A673 (cell line): ENCODE measurements around the gene BID. TPM values are rescaled to one million over a fixed set of nuclear protein-coding genes. Genes with fewer than 3 reads are reported as not detected.
"Not testable (repeated sequence)": the region's sequence is repeated elsewhere in the genome, so short reads cannot be mapped to it uniquely, and the experiment has no call there.

ENCODE experiments used
- BruUV-seq: library from RNA; stranded (reverse); fragments of 400-500 nt; replicated peaks from 2 replicates; lab custom pipeline; 2021; lab: Mats Ljungman, UMichigan
- CTCF ChIA-PET: fragments of 300-600 bp; sonication (Branson Sonifier 250); formaldehyde crosslinking; loops from one replicate; lab custom pipeline; 2022; ENCODE audit warnings: antibody characterized with exemption; lab: Charles Lee
- POLR2A ChIA-PET: fragments of 300-600 bp; sonication (Branson Sonifier 250); formaldehyde crosslinking; loops from one replicate; lab custom pipeline; 2022; ENCODE audit warnings: antibody characterized with exemption; ENCODE audit not compliant: low non-redundant PET; lab: Charles Lee
- DNase-seq: peaks from one replicate; pipeline ENCODE4 v3.0.0-alpha.2; 2015; ENCODE audit warnings: low spot score
- H3K27ac ChIP-seq: fragments of 200-600 bp; sonication (generic); 2 replicates; pipeline ENCODE4 v1.5.1; 2016; ENCODE audit warnings: mixed run types, low read depth, mild to moderate bottlenecking, mixed read lengths, antibody characterized with exemption, low read length; ENCODE audit not compliant: poor library complexity, severe bottlenecking
- H3K27me3 ChIP-seq: fragments of 200-600 bp; sonication (generic); replicated peaks from 2 replicates; pipeline ENCODE4 v1.6.1; 2017; ENCODE audit warnings: mixed run types, low read depth, mild to moderate bottlenecking, mixed read lengths, antibody characterized with exemption, low read length; ENCODE audit not compliant: insufficient read depth, poor library complexity
- H3K36me3 ChIP-seq: fragments of 200-600 bp; sonication (generic); 2 replicates; pipeline ENCODE4 v1.6.1; 2016; ENCODE audit warnings: mixed run types, mild to moderate bottlenecking, mixed read lengths, antibody characterized with exemption, low read length; ENCODE audit not compliant: insufficient read depth, poor library complexity, severe bottlenecking
- H3K4me1 ChIP-seq: fragments of 200-600 bp; sonication (generic); 2 replicates; pipeline ENCODE4 v1.6.1; 2017; ENCODE audit warnings: mixed run types, mild to moderate bottlenecking, mixed read lengths, antibody characterized with exemption, low read length; ENCODE audit not compliant: insufficient read depth, poor library complexity, severe bottlenecking
- H3K4me3 ChIP-seq: fragments of 200-600 bp; sonication (generic); 2 replicates; pipeline ENCODE4 v1.5.1; 2016; ENCODE audit warnings: low read depth, mixed run types, mild to moderate bottlenecking, mixed read lengths, low read length; ENCODE audit not compliant: poor library complexity, severe bottlenecking
- H3K9me3 ChIP-seq: fragments of 200-600 bp; sonication (generic); 2 replicates; pipeline ENCODE4 v1.6.1; 2016; ENCODE audit warnings: mixed run types, low read depth, mild to moderate bottlenecking, mixed read lengths, antibody characterized with exemption, low read length; ENCODE audit not compliant: poor library complexity, severe bottlenecking
- EZH2 ChIP-seq: fragments of 200-600 bp; sonication (generic); IDR thresholded peaks from 2 replicates; pipeline ENCODE4 v1.6.1; 2017; ENCODE audit warnings: borderline replicate concordance, low read depth, mild to moderate bottlenecking, mixed read lengths, antibody characterized with exemption, low read length; ENCODE audit not compliant: poor library complexity, severe bottlenecking
- intact Hi-C: fragments of 100-400 bp; cut with micrococcal nuclease; formaldehyde crosslinking; loops from one replicate; pipeline ENCODE4 v1.10.0; 2022; ENCODE audit not compliant: unreplicated experiment
- total RNA-seq: library from RNA; stranded (reverse); gene quantifications from 2 replicates; pipeline ENCODE4 v1.2.3, GENCODE V29; 2021
- TF ChIP-seq, protein P1 (sequence below): fragments of 300-800, 200-600 bp; sonication (generic); conservative IDR thresholded peaks from 2 replicates; pipeline ENCODE4 v1.5.1; 2017; ENCODE audit warnings: low read depth, mild to moderate bottlenecking, antibody characterized with exemption, low read length, moderate library complexity, mixed read lengths

The BID gene
- total RNA-seq, 1 experiment from 2014 or later = 74.6 TPM

DNA sequence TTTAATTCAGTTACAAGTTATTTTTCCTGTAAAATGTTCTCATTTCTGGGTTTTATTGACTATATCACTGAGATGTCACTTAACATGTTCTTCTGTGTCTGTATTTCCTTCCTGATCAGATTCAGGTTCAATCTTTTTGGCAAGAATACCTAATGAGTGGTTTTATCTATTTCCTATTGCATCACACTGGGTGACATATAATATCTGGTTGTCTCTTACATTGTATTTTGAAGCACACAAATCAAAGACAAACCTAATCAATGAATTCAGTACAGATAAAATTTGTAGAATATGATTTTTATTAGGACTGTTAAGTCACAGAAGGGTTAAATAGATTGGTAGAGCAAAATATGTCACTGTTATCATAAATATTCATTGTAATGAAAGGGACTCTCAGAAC is 75.3 kb downstream of the BID start:
- CTCF ChIA-PET = no interaction called here
- no peak overlapping the region for H3K4me3 ChIP-seq
- no peak for DNase-seq
- peaks cover 28% of the 10 kb centered on the region for H3K4me1 ChIP-seq
- H3K27ac ChIP-seq = peak overlapping the region; percentile 55
- TF ChIP-seq, protein P1, sequence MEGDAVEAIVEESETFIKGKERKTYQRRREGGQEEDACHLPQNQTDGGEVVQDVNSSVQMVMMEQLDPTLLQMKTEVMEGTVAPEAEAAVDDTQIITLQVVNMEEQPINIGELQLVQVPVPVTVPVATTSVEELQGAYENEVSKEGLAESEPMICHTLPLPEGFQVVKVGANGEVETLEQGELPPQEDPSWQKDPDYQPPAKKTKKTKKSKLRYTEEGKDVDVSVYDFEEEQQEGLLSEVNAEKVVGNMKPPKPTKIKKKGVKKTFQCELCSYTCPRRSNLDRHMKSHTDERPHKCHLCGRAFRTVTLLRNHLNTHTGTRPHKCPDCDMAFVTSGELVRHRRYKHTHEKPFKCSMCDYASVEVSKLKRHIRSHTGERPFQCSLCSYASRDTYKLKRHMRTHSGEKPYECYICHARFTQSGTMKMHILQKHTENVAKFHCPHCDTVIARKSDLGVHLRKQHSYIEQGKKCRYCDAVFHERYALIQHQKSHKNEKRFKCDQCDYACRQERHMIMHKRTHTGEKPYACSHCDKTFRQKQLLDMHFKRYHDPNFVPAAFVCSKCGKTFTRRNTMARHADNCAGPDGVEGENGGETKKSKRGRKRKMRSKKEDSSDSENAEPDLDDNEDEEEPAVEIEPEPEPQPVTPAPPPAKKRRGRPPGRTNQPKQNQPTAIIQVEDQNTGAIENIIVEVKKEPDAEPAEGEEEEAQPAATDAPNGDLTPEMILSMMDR = no peak
- TF ChIP-seq EZH2 = no peak
- H3K9me3 ChIP-seq = no peaks in the 10 kb centered on the region
- H3K27me3 ChIP-seq = no peaks in the 10 kb centered on the region
- BruUV-seq = no TSS peak
- POLR2A ChIA-PET = no interaction called here
- H3K36me3 ChIP-seq = no peaks in the 10 kb centered on the region
- intact Hi-C loops = no loop called here

DNA sequence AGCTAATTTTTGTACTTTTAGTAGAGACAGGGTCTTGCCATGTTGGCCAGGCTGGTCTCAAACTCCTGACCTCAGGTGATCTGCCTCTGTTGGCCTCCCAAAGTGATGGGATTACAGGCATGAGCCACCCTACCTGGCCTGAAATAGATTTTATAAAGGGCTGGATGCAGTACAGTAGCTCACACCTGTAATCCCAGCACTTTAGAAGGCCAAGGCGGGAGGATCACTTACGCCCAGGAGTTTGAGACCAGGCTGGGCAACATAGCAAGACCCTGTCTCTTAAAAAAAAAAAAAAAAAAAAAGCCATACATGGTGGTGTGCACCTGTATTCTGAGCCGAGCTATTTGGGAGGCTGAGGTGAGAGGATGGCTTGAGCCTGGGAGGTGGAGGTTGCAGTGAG is 76.0 kb downstream of the BID start:
- H3K36me3 ChIP-seq, CTCF ChIA-PET, BruUV-seq: not testable (repeated sequence)

DNA sequence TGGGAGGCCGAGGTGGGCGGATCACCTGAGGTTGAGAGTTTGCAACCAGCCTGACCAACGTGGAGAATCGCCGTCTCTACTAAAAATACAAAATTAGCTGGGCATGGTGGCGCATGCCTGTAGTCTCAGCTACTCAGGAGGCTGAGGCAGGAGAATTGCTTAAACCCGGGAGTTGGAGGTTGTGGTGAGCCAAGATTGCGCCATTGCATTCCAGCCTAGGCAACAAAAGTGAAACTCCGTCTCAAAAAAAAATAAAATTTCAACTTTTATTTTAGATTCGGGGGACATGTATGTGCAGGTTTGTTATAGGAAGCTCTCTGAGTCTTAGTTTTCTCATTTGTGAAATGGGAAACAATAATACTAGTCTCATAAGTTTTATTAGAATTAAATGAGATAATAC is 77.1 kb downstream of the BID start:
- H3K36me3 ChIP-seq, intact Hi-C loops, H3K27ac ChIP-seq, H3K9me3 ChIP-seq, POLR2A ChIA-PET, H3K4me3 ChIP-seq, DNase-seq, BruUV-seq, H3K27me3 ChIP-seq, CTCF ChIA-PET: not testable (repeated sequence)
- peaks cover 28% of the 10 kb centered on the region for H3K4me1 ChIP-seq

More for the DNA sequence above, 76.0 kb downstream of the BID start:
- H3K4me3 ChIP-seq, H3K9me3 ChIP-seq, H3K27me3 ChIP-seq, DNase-seq, H3K27ac ChIP-seq, intact Hi-C loops: not testable (repeated sequence)
- POLR2A ChIA-PET = interaction anchor here (0.7 kb wide), 1 partner anchor 264 kb away, joined by 14 read pairs; no protein-coding TSS in a partner anchor
- H3K4me1 ChIP-seq = peaks cover 28% of the 10 kb centered on the region

DNA sequence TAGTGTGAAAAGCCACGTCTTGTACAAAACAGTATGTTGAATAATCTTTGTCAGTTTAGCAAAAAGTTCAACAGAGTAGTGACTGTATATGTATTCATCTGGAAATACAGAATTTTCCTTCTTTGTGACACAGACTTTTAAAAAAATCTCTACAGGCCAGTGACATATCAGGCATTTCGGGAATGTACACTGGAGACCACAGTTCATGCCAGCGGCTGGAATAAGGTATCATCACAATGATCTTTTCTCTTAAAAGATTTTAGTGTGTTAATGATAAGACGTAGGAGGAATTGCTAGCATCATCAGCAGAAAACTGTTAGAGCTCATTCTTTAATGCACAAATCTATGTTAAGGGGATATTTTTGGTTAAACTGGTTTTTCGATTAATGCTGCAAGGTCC is 78.3 kb downstream of the BID start:
- CTCF ChIA-PET = no interaction called here
- H3K4me1 ChIP-seq = peaks cover 25% of the 10 kb centered on the region
- POLR2A ChIA-PET = no interaction called here

More for the DNA sequence above, 78.3 kb downstream of the BID start:
- Histone ChIP-seq H3K4me3 (no peak overlapping the region), H3K27me3 (no peaks in the 10 kb centered on the region), H3K9me3 (no peaks in the 10 kb centered on the region), H3K27ac (no peak overlapping the region), H3K36me3 (no peaks in the 10 kb centered on the region)
- TF ChIP-seq EZH2 = no peak
- TF ChIP-seq, protein P1 = no peak
- BruUV-seq = no TSS peak
- intact Hi-C loops = no loop called here
- DNase-seq = no peak
